Hypothalamus (tissue), 51 donors: ENCODE results near the gene PP2D1.
A peak's percentile ranks its signal among the peaks of the same experiment; 100 is the strongest.
"Not testable (repeated sequence)": the region's sequence is repeated elsewhere in the genome, so short reads cannot be mapped to it uniquely, and the experiment has no call there.

Experiments used
- DNase-seq, 51 donors: peaks; one replicate each; lab custom pipeline; 2025; lab: John Stamatoyannopoulos, UW

PP2D1 gene

GRCh38 chr3:19988904-19989303, 23.2 kb downstream of the PP2D1 start:
- not testable (repeated sequence) for DNase-seq

GRCh38 chr3:19972054-19972453, 40.0 kb downstream of the PP2D1 start:
- no peak for DNase-seq

- no peak for DNase-seq
Observed at GRCh38 chr3:19970327-19970726, 41.7 kb downstream of the PP2D1 start.

- no peak for DNase-seq
Observed at GRCh38 chr3:19967812-19968211, 44.3 kb downstream of the PP2D1 start.

- no peak for DNase-seq
Observed at GRCh38 chr3:19967208-19967607, 44.9 kb downstream of the PP2D1 start.

GRCh38 chr3:19961960-19962359, 50.1 kb downstream of the PP2D1 start:
- no peak for DNase-seq

GRCh38 chr3:19960696-19961095, 51.4 kb downstream of the PP2D1 start:
- DNase-seq, result no peak

- no peak for DNase-seq
Observed at GRCh38 chr3:19959505-19959904, 52.6 kb downstream of the PP2D1 start.

GRCh38 chr3:19957354-19957753, 54.7 kb downstream of the PP2D1 start:
- DNase-seq, result not testable (repeated sequence)

- DNase-seq, result no peak
Observed at GRCh38 chr3:19954676-19955075, 57.4 kb downstream of the PP2D1 start.

- DNase-seq, result no peak
Observed at GRCh38 chr3:19950316-19950715, 61.7 kb downstream of the PP2D1 start.

GRCh38 chr3:19948226-19948591, 63.9 kb downstream of the PP2D1 start:
- DNase-seq, result no peak

GRCh38 chr3:19947549-19948225, 64.4 kb downstream of the PP2D1 start:
- DNase-seq, result peak in 41 of 51 donors; percentile 4 to 73 (median 45)

GRCh38 chr3:19946832-19947548, 65.1 kb downstream of the PP2D1 start, which contains the start of gene RAB5A:
TSS of gene RAB5A (plus strand) at chr3:19947097. CDS start at chr3:19950899, 3,802 bp downstream.
- peak; percentile 64 to 97 (median 92) for DNase-seq

- peak in 4 of 51 donors; percentile 14 to 59 (median 46) for DNase-seq
Observed at GRCh38 chr3:19945969-19946831, 65.9 kb downstream of the PP2D1 start.

GRCh38 chr3:19945534-19945933, 66.5 kb downstream of the PP2D1 start:
- no peak for DNase-seq

- DNase-seq, result no peak
Observed at GRCh38 chr3:19940643-19941042, 71.4 kb downstream of the PP2D1 start.

- DNase-seq, result no peak
Observed at GRCh38 chr3:19938295-19938627, 73.8 kb downstream of the PP2D1 start.

GRCh38 chr3:19937459-19938294, 74.4 kb downstream of the PP2D1 start:
- DNase-seq, result no peak
